Inferior parietal cortex (tissue), 1 donor: ENCODE measurements around the gene TUBA3C.

Source experiments
- DNase-seq: peaks from one replicate; pipeline ENCODE4 v3.0.0-alpha.2; 2016; ENCODE audit errors: extremely low spot score

Gene TUBA3C

GRCh38 chr13:19161308-19161707 is 20.3 kb downstream of the TUBA3C start:
- no peak for DNase-seq

GRCh38 chr13:19159761-19160420 is 21.7 kb downstream of the TUBA3C start:
- DNase-seq = no peak

GRCh38 chr13:19159181-19159580 is 22.4 kb downstream of the TUBA3C start:
- DNase-seq = no peak

DNA sequence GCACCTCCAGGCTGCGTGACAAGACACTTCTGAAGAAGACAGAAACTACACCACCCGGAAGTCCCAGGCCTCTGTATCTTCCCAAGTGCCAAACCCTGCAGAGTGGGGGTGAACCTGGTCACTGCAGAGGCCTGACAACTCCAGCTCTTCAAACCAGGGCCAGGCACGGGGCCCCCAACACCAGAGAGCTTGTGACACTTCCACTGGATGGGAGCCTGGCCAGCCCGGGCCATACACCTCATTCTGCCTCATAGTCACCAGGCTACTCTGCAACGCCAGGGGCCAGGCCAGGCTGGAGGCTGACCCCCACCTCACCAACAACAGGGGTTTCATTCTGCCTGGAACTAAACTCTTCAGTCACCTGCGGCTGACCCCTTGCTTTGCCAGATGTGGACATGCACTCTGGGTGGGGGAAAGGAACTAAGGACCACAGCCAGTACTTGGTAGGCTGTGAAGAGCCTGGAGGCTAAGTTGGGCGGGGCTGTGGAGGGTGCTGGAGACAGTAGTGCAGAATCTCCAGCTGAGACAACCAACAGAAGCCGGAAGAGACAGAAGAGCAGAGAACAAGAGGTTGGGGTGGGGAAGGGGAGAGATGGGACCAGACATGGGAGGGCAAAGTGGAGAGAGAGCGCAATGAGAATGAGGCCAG is 23.0 kb downstream of the TUBA3C start:
- no peak for DNase-seq

DNA sequence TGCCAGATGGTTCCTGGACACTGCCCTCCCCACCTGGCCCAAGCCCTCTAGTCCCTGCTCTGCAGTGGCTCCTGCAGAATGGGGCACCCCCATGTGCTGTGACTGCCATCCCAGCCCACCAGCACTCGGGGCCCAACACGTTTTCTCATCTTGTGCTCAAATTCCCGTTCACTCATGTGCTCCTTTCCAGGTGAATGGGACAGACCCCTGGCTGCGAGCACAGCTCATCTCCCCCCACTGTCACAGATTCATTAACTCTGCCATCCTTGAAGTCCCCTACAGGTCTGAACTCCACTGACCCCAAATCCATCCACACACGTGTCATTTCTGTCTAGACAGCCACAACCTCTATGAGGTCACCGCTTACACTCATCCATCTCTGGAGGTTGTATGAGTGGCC is 23.6 kb downstream of the TUBA3C start:
- DNase-seq = no peak

GRCh38 chr13:19157461-19157860 is 24.2 kb downstream of the TUBA3C start:
- DNase-seq = no peak

- DNase-seq = no peak
These were observed 25.4 kb downstream of the TUBA3C start for GRCh38 chr13:19156013-19156825.

- DNase-seq = no peak
These were observed 26.2 kb downstream of the TUBA3C start for GRCh38 chr13:19155321-19155861.

DNA sequence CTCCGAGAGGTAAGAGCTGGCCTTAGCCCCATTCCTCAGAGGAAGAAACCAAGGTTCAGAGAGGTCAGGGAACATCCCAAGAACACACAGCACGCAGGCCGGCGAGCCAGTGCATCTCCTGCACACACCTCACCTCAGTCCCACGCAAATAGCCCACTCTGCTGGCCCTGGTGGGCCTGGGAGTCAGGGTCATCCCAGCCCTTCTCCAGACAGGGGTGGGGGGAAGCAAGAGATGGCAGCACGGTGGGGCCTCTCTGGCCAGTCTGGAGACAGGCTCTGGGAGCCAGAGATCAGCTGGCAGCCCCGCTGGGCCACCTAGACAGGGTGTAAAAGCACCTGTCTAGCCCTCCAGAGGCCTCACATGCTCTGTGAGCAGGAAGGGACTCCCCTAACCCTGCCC is 26.8 kb downstream of the TUBA3C start:
- no peak for DNase-seq

DNA sequence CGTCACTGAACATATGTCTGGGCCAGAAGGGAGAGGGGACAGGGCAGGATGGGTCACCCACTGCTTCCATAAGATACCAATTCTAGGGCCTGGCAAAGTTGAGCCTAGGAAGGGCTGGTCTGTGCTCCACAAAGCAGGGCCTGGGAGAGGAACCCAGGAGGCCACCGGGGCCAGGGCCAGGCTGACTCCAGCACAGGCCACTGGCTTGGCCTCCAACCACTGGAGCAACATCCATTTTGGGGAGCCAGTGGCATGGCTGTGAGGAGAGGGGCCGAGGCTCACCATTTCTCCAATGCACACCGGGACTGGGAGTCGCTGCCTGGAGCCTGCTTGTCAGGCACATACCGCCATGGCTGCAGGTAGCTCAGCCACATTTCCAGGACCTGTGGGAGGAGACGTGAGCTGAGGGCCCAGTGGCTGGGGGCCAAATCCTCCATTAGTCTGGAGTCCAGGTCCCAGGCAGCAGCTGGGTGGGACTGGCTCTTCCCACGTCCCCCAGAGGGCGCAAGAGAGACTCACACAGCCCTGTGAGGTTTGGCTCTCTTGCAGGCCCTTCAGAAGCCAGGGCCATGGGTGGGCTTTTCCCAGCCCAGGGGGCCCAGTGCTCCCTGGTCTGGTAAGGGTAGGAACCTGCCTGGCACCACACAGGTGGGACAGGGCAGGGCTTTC is 27.7 kb downstream of the TUBA3C start:
- no peak for DNase-seq

DNA sequence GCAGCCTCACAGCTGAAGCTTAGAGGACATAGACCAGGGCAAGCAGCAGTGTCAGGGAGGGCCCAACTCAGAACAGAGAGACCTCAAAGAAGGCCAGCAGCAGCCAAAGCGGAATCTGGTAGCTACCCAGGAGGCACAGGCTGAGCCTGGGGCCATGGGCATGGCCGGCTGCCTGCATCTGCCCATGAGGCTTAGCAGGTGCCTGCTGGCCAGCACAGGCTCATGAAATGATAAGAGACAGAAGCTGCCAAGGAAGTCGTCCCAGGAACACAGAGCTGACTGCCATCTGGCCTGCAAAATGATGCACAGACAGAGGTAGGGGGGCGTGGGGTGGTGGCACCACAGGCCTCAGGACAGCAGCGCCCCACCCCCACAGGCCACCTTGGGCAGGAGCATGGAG is 29.2 kb downstream of the TUBA3C start:
- no peak for DNase-seq

DNA sequence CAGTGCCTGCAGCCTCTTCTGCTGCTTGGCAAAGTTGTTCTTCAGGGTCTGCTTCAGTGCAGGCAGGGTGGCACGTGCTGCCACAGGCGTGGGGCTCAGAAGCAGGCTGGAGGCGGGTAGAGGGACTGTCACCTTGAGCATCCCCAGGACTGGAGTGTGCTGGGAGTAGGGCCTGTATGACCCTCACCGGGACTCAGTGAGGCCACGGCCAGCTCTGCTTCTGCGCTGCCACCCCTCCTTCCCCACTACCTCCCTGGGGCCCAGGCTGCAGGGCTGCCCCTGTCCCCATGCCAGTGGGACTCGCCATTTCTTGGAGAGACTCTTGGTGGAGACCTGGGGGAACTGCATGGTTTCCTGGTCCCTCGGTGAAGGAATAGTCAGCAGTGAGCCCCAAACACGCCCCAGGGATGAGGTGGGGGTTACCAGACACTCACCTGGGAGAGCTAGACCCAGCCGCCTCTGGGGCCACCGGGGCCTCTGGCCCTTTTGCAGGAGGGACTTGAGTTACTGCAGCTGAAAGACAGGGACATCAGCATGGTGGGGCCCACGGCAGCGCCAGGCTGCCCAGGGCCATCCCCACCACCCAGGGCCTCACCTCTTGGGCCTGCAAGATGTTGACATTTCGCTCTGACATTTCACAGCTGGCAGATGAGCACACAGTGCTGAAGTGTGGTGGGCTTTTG is 29.9 kb downstream of the TUBA3C start:
- DNase-seq = no peak

DNA sequence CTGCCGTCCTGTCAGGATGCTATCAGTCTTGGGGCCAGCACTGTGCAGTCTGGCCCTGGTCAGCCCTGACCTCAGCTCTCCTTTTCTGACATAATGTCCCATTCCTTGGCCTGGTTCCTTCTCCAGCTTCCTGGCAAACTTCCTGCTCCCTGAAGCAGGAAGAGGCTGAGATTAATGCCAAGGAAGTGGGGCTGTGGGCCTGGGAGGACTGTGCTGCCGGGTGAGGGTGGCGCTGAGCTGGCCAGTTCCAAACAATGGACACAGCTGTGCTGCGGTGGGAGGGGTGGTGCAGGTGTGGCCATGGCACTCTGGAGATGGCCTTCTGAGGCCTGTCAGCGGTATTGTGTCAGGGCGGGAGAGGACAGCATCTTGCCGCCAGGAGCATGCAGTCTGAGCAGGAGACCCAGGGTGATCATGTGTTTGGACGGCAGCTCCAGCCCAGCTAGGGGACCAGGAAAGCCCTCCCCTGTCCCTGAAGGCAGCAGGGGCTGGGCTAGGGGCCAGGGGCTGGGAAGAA is 30.9 kb downstream of the TUBA3C start:
- no peak for DNase-seq

DNA sequence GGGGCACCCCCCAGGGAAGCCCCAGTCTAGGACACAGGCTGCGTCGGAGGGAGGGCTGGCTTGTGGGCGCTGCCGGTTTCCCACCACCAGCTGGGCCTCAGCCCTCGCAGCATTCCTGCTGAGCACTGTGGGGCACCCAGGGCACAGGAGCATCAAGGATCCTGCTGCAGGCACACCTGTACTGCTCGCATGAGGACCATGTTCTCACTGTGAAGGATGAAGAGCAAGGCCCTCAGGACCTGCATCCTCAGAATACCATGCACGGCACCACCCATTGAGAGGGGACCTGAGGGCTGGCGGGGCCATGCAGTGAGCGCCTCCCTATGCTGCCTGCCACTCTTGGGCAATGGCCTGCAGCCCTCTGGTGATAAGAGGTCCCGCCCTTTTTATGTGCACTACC is 31.4 kb downstream of the TUBA3C start:
- DNase-seq = no peak

- DNase-seq = no peak
These were observed 33.1 kb downstream of the TUBA3C start for GRCh38 chr13:19148561-19148960.
